Measurements from ENCODE around the gene WNK2.

WNK2 gene

GRCh38 chr9:93306081-93306480 lies 122.1 kb downstream of the WNK2 start:
- Histone ChIP-seq H3K27ac (no peak overlapping the region), H3K9me3 (no peaks in the 10 kb centered on the region), H3K4me3 (no peak overlapping the region), H3K4me1 (no peaks in the 10 kb centered on the region), H3K27me3 (no peaks in the 10 kb centered on the region), H3K36me3 (no peaks in the 10 kb centered on the region)
- no peak for TF ChIP-seq CTCF (IDR thresholded peaks at IDR 0.05)
- peak in 1 of 2 donors; percentile 48 for DNase-seq
- intact Hi-C loops (cut with DNase I; ENCODE audit: low total_unique reads): loop anchor here (5.0 kb wide), 1 partner anchor 149 kb away; no protein-coding TSS in a partner anchor

- TF ChIP-seq CTCF (IDR thresholded peaks at IDR 0.05): no peak
- H3K4me3 ChIP-seq: no peak overlapping the region
- H3K27ac ChIP-seq: no peak overlapping the region
- no peaks in the 10 kb centered on the region for H3K4me1 ChIP-seq
- intact Hi-C loops (cut with DNase I; ENCODE audit: low total_unique reads): loop anchor here (5.0 kb wide), 1 partner anchor 149 kb away; no protein-coding TSS in a partner anchor
- peak in 1 of 2 donors; percentile 59 for DNase-seq
- no peaks in the 10 kb centered on the region for H3K27me3 ChIP-seq
- H3K36me3 ChIP-seq: no peaks in the 10 kb centered on the region
- H3K9me3 ChIP-seq: no peaks in the 10 kb centered on the region
Measured at GRCh38 chr9:93306579-93307091, 122.7 kb downstream of the WNK2 start.

GRCh38 chr9:93307468-93308157 lies 123.7 kb downstream of the WNK2 start:
- peak in 1 of 2 donors; percentile 49 for DNase-seq
- Histone ChIP-seq H3K4me3 (no peak overlapping the region), H3K27me3 (no peaks in the 10 kb centered on the region), H3K36me3 (no peaks in the 10 kb centered on the region), H3K4me1 (no peaks in the 10 kb centered on the region), H3K9me3 (no peaks in the 10 kb centered on the region), H3K27ac (no peak overlapping the region)
- no peak for TF ChIP-seq CTCF (IDR thresholded peaks at IDR 0.05)
- intact Hi-C loops (cut with DNase I; ENCODE audit: low total_unique reads): loop anchor here (5.0 kb wide), 1 partner anchor 150 kb away; no protein-coding TSS in a partner anchor

GRCh38 chr9:93308158-93308602 lies 124.2 kb downstream of the WNK2 start:
- TF ChIP-seq CTCF (IDR thresholded peaks at IDR 0.05): no peak
- intact Hi-C loops (cut with DNase I; ENCODE audit: low total_unique reads): loop anchor here (5.0 kb wide), 1 partner anchor 151 kb away; no protein-coding TSS in a partner anchor

GRCh38 chr9:93308676-93309075 lies 124.7 kb downstream of the WNK2 start:
- DNase-seq: peak in 1 of 2 donors; percentile 17
- Histone ChIP-seq H3K4me1 (no peaks in the 10 kb centered on the region), H3K4me3 (no peak overlapping the region), H3K9me3 (no peaks in the 10 kb centered on the region), H3K36me3 (no peaks in the 10 kb centered on the region), H3K27me3 (no peaks in the 10 kb centered on the region), H3K27ac (no peak overlapping the region)
- TF ChIP-seq CTCF (IDR thresholded peaks at IDR 0.05): no peak
- intact Hi-C loops (cut with DNase I; ENCODE audit: low total_unique reads): loop anchor here (5.0 kb wide), 1 partner anchor 151 kb away; no protein-coding TSS in a partner anchor

More at GRCh38 chr9:93308158-93308602, 124.2 kb downstream of the WNK2 start:
- no peaks in the 10 kb centered on the region for H3K4me1 ChIP-seq
- no peaks in the 10 kb centered on the region for H3K27me3 ChIP-seq
- no peaks in the 10 kb centered on the region for H3K36me3 ChIP-seq
- no peak overlapping the region for H3K4me3 ChIP-seq
- H3K27ac ChIP-seq: no peak overlapping the region
- H3K9me3 ChIP-seq: no peaks in the 10 kb centered on the region
- peak in 1 of 2 donors; percentile 51 for DNase-seq
